ENCODE results near the gene DEFB129. TPM values are rescaled to one million over a fixed set of nuclear protein-coding genes. Genes with fewer than 3 reads are reported as not detected.

The DEFB129 gene, protein sequence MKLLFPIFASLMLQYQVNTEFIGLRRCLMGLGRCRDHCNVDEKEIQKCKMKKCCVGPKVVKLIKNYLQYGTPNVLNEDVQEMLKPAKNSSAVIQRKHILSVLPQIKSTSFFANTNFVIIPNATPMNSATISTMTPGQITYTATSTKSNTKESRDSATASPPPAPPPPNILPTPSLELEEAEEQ
- not detected for total RNA-seq
- polyA plus RNA-seq, result not detected
- long read RNA-seq, donor 1, result 0 reads
- long read RNA-seq, donor 2, result 0 reads
- long read RNA-seq, donor 3, result 0 reads
- long read RNA-seq, donor 4, result 0 reads
- long read RNA-seq, donor 5, result 0 reads
- long read RNA-seq, donor 6, result 0 reads
- long read RNA-seq, donor 7, result 0 reads
- long read RNA-seq, donor 8, result 0 reads
- long read RNA-seq, donor 9, result 0 reads
- long read RNA-seq, donor 10, result 0 reads

- Histone ChIP-seq H3K27ac (no peak within 1 kb of the TSS), H3K27me3 (peaks cover 7% of the 10 kb centered on the region), H3K36me3 (replicated peaks in 1 of 2) (no peaks in the 10 kb centered on the region), H3K9me3 (replicated peaks in 1 of 3) (no peaks in the 10 kb centered on the region), H3K4me1 (replicated peaks in 1 of 2) (no peaks in the 10 kb centered on the region), H3K4me3 (no peak within 1 kb of the TSS)
- 72 to 84% (median 79%) methylated on average over 3 of the region's 3 CpGs for WGBS, 4 donors
- intact Hi-C loops (cut with DNase I), result no loop called here
- no peak for DNase-seq
- TF ChIP-seq POLR2A (IDR thresholded peaks at IDR 0.05) (no peak), CTCF (IDR thresholded peaks at IDR 0.05) (no peak)
Measured at GRCh38 chr20:226958-227357, at the start of gene DEFB129. Gene DEFB129, plus strand, starts transcription at chr20:227258. Its CDS starts 31 bp downstream, at chr20:227289.

GRCh38 chr20:184288-184687, 42.8 kb upstream of the DEFB129 start:
- Histone ChIP-seq H3K4me3 (no peak overlapping the region), H3K27ac (no peak overlapping the region), H3K9me3 (replicated peaks in 1 of 3) (no peaks in the 10 kb centered on the region), H3K36me3 (replicated peaks in 1 of 2) (no peaks in the 10 kb centered on the region), H3K27me3 (peaks cover 22% of the 10 kb centered on the region), H3K4me1 (replicated peaks in 1 of 2) (no peaks in the 10 kb centered on the region)
- WGBS, 4 donors, result 41 to 56% (median 52%) methylated on average over 2 of the region's 2 CpGs
- DNase-seq, result no peak
- intact Hi-C loops (cut with DNase I), result no loop called here
- TF ChIP-seq POLR2A (IDR thresholded peaks at IDR 0.05) (no peak), CTCF (IDR thresholded peaks at IDR 0.05) (no peak)

GRCh38 chr20:187733-188132, 39.3 kb upstream of the DEFB129 start:
- no peaks in the 10 kb centered on the region for H3K9me3 ChIP-seq (replicated peaks in 1 of 3)
- no peak overlapping the region for H3K4me3 ChIP-seq
- TF ChIP-seq POLR2A (IDR thresholded peaks at IDR 0.05) (no peak), CTCF (IDR thresholded peaks at IDR 0.05) (no peak)
- no peak for DNase-seq
- H3K4me1 ChIP-seq (replicated peaks in 1 of 2), result no peaks in the 10 kb centered on the region
- 54 to 63% (median 57%) methylated on average over 2 of the region's 2 CpGs for WGBS, 4 donors
- intact Hi-C loops (cut with DNase I), result no loop called here
- no peaks in the 10 kb centered on the region for H3K36me3 ChIP-seq (replicated peaks in 1 of 2)
- H3K27ac ChIP-seq, result no peak overlapping the region
- H3K27me3 ChIP-seq, result peaks cover 6% of the 10 kb centered on the region

DNA sequence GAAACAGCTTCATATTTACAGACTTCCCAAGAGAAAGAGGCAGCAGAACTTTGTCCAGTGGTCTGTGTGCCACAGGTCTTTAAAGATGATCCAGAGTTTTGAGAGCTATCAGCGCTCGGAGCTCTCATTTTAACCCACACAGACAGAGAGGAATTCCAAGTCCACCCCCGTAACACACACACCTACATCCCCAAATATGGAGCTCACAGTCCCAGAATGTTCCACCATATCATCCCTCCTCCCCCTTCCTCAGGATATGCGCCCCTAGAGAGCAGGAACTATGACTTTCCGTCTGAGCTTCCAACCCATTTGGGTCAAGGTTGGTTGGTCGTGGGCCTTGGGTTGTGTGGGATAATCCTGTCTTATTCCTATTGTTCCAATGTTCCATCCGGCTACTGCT, 37.4 kb upstream of the DEFB129 start, which contains the start of gene DEFB128:
Gene DEFB128 (minus strand): TSS at position 101 of the 400 bp plus-strand sequence. CDS start 88 bp downstream, at position 13.
- H3K4me1 ChIP-seq (replicated peaks in 1 of 2), result no peaks in the 10 kb centered on the region
- no peak for TF ChIP-seq POLR2A (IDR thresholded peaks at IDR 0.05)
- TF ChIP-seq CTCF (IDR thresholded peaks at IDR 0.05), result no peak
- no peaks in the 10 kb centered on the region for H3K27me3 ChIP-seq
- no peak for DNase-seq
- no peaks in the 10 kb centered on the region for H3K9me3 ChIP-seq (replicated peaks in 1 of 3)
- H3K27ac ChIP-seq, result no peak within 1 kb of the TSS
- no peaks in the 10 kb centered on the region for H3K36me3 ChIP-seq (replicated peaks in 1 of 2)
- intact Hi-C loops (cut with DNase I), result no loop called here
- WGBS, 4 donors, result 45 to 57% (median 48%) methylated on average over 7 of the region's 7 CpGs
- H3K4me3 ChIP-seq, result no peak within 1 kb of the TSS

All from adrenal gland (tissue), 19 donors.